GM19035 (cell line): Measurements from ENCODE around the gene UBE2G1.

ENCODE experiments used
- ATAC-seq: cut with Tn5 transposase; IDR thresholded peaks from one replicate; pipeline ENCODE4 v1.9.1; 2021; ENCODE audit not compliant: unreplicated experiment

UBE2G1 gene

DNA sequence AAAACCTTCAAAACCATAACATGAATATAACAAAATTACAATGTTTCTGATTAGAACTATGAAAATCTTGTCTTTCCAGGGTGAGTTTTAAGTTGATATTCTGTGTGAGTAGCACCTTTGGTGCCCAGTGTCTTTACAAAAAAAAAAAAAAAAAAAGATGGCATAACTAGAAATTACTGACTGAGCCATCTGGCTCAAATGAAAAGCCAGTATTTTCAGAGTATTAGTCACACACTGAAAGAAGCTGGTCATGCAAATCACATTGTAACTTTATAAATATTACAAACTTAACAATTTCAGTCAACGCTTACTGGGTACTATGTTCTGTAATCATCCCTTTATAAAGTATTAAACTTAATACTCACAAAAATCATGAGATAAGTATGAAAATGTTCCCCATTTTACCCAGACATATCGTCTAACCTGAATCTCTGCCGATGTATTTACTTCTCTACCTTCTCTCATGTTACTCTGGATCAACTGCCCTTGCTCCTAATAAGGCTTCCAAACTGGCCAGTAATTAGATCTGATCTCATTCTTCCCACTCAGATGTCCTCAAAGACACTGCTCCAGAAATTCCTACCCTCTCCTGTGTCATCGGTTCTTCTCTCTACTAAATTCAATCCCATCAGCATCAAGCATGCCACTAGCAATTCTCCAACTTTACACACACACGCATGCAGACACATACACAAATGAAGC is 25.4 kb downstream of the UBE2G1 start:
- no peak for ATAC-seq

DNA sequence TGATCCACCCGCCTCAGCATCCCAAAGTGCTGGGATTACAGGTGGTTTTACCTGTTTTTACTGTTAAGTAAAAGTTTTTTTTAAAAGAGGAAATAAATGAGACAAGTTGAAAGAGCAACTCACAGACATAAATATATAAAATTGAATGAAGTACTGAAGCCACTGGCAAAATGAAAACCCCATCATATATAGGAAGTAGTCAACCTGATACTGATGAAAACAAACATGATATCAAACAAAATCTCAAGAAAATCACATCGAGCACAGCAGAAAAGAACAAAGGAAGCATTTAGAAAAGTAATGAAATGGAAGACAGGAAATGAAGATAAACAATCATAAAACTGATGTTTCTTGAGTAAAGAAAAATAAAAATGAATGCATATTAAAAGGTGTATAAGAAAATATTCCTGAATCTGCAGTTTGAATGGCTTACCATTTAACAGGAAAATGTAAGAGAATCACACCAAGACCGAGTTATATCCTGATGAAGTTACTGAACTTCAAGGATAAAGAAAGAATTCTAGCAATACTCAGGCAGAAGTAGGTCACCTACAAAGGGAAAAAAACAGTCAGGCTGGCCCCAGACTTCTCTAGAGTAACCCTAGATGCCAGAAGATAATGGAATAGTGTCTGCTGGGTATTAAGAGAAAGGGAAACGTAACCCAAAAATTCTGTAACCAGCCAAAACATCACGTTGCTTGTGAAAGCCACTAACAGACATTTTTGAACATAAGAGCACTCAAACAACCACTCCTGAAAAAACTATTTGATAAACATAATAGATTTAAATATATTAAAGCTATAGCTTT is 31.5 kb downstream of the UBE2G1 start:
- no peak for ATAC-seq

DNA sequence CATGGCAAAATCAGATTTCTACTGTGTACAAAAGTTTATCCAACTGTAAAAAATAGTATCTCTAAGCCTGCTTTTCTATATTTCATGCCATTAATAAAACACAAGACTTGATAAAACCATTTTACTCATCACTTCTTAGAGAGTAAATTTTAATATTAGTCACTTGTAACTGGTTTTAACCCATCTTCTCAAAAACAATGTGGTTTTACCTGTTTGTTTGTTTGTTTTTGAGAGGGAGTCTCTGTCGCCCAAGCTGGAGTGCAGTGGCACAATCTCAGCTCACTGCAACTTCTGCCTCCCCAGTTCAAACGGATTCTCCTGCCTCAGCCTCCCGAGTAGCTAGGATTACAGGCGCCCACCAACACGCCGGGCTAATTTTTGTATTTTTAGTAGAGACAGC is 32.1 kb downstream of the UBE2G1 start:
- no peak for ATAC-seq

DNA sequence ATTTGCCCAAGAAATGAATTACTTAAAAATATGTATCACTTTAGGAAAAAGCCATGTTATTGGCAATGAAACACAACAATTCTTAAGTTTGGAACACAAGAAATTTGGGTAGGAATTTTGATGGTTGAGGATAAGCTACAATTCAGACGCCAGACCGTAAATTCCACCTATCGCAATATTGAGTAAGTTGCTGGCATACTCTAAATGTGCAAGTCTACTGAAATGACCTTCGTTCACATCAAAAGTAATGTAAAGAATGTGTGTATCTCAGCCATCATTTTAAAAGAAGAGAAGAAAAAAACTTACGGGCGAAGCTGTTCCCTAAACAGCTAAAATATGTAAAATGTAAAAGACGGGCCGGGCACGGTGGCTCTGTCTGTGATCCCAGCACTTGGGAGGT is 33.4 kb downstream of the UBE2G1 start:
- no peak for ATAC-seq

DNA sequence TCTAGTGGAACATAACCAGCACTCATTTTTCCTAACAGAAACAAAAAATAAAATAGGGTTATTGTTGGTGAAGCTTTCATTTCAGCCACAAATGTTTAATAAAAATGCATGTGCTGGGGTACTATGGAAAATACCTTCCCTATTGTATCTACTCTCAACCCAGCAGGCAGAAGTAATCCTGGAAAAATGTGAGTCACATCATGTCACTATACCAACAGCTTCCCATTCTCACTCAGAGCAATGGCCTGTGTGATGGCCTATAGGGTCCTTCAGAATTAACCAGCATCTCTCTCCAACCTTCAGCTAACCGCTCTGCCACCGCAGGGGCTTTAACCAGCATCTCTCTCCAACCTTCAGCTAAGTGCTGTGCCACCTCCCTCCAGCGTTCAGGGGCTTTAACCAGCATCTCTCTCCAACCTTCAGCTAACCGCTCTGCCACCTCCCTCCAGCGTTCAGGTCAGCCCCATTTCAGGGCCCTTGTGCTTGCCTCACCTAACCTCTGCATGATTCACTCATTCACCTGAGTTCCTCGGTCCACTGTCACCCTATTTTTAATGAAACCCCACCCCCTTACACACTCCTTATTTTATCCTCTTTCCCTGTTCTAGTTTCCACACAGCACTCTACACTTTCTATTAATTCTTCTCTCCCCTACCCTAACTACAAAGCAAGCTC is 34.0 kb downstream of the UBE2G1 start:
- no peak for ATAC-seq

DNA sequence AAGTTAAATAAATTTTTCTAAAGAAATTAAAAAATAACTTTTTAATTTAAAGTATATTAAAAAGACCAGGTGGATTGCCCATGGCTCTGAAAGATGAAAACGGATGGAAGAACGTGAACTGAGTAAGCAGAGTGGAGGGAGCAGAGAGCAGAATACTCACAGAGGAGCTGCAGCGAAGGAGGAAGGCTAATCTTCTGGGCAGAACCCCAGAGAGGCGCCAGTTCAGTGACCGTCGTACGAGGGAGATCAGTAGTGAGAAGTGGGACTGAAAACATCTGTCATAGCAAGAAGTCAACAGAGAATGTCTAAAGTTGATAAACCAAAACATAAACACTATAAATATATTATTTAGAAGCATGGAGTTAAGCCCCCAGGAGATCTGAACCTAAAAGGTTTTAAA is 34.9 kb downstream of the UBE2G1 start:
- ATAC-seq = no peak

DNA sequence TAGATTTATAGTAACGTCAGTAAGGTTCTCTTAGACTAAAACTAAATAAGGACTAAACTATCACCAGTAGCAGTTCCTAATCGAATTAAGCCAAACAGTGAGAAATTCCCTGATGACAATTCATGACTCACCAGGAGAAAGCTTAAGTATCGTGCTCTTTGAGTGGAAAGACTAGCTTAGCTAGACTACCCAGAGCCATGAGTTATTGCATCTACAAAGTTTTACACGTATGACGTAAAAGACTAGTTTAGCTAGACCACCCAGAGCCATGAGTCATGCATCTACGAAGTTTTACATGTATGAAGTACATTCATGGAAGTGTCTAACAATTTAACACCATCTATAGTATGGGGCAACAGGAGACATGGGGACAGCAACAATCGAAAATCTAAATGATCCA is 36.6 kb downstream of the UBE2G1 start:
- ATAC-seq = no peak

DNA sequence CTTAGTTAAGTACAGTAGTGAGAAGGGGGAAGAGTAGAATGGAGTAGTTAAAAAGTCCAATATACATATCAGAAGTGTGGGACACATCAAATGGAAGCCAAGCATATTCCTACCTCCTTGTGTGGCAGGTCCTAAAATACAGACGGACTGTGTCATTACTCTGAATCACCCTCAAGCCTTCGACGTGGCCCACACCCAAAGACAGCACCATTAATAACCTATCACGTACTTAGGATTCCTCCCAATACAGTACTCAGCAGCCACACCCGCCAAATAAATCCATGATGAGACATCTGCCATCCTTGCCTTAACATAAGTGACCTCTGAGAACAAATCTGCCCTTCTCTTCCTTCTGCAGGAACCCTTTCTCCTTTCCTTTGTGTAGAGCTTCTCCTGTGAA is 38.9 kb downstream of the UBE2G1 start:
- no peak for ATAC-seq

DNA sequence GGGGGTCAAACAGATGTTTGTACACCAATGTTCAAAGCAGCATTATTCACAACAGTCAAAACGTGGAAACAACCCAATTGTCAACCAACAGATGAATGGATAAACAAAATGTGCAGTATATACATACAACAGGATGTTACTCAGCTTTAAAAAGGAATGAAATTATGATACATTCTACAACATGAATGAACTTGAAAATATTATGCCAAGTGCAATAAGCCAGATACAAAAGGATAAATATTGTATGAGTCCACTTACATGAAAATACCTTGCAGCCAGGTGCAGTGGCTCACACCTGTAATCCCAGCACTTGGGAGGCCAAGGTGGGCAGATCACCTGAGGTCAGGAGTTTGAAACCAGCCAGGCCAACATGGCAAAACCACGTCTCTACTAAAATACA is 39.9 kb downstream of the UBE2G1 start:
- ATAC-seq = no peak

DNA sequence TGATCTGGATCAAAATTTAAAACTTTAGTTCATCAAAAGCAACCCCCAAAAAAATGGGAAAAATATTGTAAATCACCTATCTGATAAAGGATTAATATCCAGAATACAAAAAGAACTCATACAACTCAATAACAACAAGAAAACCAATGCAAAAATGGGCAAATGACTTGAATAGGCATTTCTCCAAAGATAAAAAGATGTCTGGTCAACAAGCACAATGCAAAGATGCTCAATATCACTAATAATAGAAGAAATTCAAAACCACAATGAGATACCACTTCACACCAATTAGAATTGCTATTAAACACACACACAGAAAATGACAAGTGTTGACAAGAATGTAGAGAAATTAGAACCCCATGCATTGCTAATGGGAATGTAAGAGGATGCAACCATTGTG is 40.4 kb downstream of the UBE2G1 start:
- no peak for ATAC-seq

DNA sequence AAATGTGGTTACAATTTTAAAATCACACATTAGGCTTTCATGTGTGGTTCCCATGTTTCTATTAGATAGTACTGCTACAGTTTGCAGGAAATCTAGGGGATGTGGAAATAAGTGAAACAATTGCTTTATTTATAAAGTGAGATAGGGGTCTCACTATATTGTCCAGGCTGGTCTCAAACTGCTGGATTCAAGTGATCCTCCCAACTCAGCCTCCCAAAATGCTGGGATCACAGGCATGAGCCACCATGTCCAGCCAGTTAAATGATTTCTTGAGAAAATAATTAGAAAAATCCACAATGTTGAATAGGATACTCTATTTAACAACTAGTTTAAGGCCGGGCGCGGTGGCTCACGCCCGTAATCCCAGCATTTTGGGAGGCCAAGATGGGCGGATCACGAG is 42.0 kb downstream of the UBE2G1 start:
- ATAC-seq = no peak

DNA sequence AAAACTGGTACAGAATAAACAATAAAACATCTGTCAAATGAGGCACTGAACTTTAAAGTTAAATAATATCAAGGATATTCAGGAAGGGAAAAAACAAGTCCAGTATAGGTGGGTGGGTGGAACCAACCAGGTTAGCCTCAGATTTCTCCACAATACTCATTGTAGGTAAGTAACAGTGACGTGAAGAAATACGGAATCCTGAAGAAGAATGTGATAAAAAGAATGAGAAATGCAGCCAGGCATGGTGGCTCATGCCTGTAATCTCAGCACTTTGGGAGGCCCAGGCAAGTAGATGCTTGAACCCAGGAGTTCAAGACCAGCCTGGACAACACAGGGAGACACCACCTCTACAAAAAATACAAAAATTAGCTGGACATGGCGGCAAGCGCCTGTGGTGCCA is 47.3 kb downstream of the UBE2G1 start:
- ATAC-seq = no peak

DNA sequence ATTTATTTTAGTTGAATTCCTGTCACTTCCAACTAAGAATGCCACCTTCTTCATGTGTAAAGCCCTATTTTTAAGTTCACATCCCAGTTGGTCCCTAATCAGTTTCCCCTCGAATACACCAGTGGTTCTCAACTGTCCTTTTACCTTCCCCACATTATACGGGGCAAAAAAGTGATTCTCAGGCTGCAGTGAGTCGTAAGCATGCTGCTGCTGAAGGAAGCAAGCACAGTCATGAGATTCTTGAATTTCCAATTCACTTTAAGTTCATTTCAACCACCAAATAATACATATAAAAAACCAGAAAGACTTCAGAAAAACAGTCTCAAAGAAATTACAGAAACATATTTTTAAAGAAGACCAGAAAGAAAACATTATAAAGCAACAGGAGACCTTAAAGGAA is 47.9 kb downstream of the UBE2G1 start:
- no peak for ATAC-seq

DNA sequence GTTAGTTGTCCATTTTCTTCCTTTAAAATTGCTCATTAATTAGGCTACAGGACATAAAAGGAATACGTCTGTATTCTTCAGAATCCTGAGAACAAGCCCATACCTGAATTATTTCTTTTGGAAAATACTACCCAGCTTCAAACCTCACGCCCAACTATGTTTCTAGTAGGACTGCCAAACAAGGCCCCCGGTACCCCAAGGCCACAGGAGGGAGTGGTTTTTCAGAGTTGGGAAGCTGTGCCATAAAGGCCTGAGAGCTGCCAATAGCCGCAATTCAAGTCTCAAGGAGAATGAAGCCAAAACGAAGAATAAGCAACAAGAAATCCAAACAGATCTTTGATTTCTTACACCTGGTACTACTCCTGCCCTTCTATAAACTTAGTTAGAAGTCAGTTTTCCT is 48.3 kb downstream of the UBE2G1 start:
- ATAC-seq = no peak

DNA sequence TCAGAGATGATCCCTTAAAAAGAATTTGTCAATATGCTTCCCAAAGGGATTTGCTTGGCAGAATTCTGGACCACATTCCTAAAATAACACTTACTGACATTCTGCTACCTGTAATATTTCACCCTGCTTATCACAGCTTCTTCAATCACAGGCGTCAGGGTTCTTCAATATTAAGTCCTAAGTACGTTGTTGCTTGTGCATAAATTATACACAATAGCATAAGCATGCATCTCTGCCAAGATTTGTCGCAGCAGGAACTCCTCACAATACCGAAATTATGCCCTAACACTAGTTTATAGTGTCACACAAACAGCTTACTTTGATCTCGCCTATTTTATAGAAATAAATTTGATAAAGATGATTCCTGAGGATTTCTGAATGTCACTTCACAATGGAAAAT is 48.9 kb downstream of the UBE2G1 start:
- ATAC-seq = no peak

DNA sequence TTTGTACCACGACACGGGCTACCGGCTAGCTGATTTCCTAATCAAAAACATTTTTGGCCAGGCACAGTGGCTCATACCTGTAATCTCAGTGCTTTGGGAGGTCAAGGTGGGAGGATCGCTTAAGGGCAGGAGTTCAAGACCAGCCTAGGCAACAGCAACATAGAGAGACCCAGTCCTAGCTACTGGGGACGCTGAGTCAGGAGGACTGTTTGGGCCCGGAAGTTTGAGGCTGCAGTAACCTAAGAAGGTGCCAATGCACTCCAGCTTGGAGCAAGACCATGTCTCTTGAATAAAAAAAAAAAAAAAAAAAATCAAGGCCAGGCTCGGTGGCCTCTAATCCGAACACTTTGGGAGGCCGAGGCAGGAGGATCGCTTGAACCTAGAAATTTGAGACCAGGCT is 49.8 kb downstream of the UBE2G1 start:
- no peak for ATAC-seq

DNA sequence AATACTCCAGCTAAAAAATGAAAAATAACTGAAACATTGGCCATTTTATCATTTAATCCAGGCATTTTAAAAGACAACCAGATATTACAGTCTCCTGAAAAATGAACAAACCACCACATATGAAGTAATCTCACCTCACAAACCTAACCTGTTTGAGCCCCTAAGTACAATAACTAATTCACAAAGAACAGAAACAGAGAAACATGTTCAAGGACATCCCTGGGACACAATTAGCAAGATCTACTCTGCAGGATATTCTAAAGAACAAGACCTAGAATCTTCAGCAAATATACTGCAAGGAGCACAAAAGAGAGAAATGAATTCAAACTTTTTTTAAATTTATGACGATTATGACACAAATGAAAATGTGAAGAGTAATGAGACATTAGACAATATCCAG is 51.9 kb downstream of the UBE2G1 start:
- no peak for ATAC-seq

DNA sequence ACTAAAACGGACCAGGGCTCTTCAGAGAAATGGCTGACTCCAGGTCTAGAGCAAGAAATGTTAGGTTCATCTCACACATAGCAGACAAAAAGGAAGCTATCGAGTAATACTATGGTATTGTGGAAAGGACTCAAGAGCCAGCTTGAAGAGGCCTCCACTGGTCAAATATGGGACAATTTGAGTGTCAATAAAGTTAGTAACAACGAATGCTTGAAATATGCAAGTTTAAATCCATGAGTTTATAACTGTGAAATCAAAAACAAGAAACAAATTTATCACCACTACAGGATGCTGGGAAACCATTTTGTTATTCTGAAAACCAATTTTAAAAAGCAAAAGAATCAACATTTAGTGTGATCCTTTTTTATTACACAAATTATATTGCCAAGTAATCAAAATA is 52.3 kb downstream of the UBE2G1 start:
- no peak for ATAC-seq

DNA sequence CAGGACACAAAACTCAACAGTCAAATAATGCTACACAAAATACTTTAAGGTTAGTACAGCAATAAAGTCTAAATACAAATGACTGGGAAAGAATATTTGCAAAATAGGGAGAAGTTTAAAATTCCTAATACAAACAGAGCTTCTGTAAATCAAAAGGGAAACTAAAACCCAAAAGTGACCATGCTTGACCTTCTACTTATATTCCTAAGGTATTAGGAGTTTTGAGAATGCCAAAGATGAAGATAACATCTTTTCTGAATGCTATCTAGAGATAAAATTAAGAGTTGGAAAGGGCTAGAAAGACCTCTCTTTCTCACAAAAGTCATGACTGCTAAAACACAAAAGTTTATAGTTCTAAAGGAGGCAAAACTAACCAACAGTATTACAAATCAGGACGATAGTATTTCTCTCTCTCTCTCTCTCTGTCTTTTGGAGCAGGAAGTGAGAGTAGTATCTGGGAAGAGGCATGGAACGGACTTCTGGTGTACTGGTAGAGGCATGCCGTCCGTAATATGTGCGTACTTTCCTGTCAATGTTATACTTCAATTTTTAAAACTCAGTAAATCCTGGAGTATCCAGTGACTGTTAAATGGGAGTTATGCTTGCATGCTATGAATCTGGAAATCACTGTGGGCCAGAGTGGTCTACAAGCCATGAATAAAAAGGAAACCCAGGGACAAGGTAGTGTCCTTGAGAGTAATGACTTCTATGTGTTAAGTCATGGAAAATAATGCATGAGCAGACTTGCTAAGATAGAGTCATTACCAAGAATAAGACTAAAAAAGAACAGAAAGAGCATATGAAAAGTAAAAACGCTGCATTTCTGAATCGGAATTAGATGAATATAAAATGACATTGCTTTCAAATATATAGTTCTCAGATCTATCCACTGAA is 53.0 kb downstream of the UBE2G1 start:
- no peak for ATAC-seq

DNA sequence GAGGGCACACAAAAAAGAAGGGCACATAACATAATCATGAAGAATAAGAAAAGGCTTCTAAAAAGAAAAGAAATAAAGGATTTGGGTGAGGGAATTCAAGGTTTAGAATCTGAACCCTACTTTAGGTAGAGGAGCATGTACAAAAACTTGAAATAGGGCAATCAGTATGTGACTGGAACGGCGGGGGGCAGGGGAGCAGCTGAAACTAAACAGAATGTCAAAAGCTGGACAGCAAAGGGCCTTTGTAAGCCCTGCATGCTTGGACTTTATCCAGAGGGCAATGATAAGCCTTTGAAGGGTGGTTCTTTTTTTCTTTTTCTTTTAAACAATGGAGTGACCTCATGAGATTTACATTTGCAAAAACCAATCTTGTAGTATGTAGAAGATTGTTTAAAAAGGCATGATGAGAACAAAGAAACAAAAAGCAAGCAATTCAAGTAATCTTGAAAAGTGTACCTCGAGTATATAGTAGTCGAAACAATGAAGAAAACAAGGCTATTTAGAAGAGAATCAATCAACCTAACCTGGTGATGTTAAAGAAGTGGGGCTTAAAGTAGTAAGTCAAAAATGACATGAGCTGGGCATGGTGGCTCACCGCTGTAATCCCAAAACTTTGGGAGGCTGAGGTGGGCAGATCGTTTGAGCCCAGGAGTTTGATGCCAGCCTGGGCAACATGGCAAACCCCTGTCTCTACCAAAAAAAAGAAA is 56.0 kb downstream of the UBE2G1 start:
- ATAC-seq = no peak

DNA sequence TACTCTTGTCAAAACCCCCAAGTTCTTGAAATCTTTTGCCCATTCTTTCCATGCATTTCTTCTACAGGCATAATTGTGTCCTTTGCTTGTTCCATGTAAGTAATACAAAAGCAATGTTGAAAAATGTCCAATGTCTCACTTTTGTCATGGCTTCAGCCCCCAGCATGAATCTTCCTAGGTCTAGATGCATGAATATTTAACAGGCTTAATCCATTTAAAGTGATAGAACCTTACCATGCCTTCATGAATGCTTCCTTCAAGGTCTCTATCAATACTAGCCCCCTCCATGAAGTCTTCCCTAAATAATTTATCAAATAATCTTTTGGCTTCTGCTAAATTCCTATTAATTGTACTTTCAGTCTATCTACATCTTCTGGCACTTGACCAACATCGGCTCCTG is 56.6 kb downstream of the UBE2G1 start:
- ATAC-seq = no peak
